Measurements from ENCODE around the gene CACNB2. TPM values are rescaled to one million over a fixed set of nuclear protein-coding genes. Genes with fewer than 3 reads are reported as not detected.

The CACNB2 gene
- total RNA-seq, 1 donor from 2014 or later = 3.5 TPM

- Mint-ChIP-seq H3K4me3 (no peak overlapping the region), H3K27me3 (ENCODE audit: insufficient read depth, low read depth) (no peaks in the 10 kb centered on the region), H3K4me1 (peaks cover 7% of the 10 kb centered on the region), H3K27ac (no peak overlapping the region), H3K9me3 (no peaks in the 10 kb centered on the region), H3K36me3 (no peaks in the 10 kb centered on the region)
- no peaks in the 10 kb centered on the region for H4K20me1 ChIP-seq (ENCODE audit: low read depth)
- H3K27me3 ChIP-seq = no peaks in the 10 kb centered on the region
- no peak overlapping the region for H3K4me3 ChIP-seq
- H3K36me3 ChIP-seq = no peaks in the 10 kb centered on the region
- no peak for TF ChIP-seq EZH2 (IDR thresholded peaks at IDR 0.05)
- no peak for TF ChIP-seq EZH2phosphoT487 (IDR thresholded peaks at IDR 0.05)
- TF ChIP-seq CTCF (IDR thresholded peaks at IDR 0.05) = no peak
- no peak overlapping the region for H2AFZ ChIP-seq (replicated peaks)
- H3K9me3 ChIP-seq (ENCODE audit: low read depth) = no peaks in the 10 kb centered on the region
- H3K4me1 ChIP-seq = peaks cover 14% of the 10 kb centered on the region
- H3K9ac ChIP-seq = no peak overlapping the region
- no peak for DNase-seq (ENCODE audit: low spot score)
- H3K79me2 ChIP-seq (ENCODE audit: low read depth) = no peaks in the 10 kb centered on the region
- no peak overlapping the region for H3K4me2 ChIP-seq
- H3K27ac ChIP-seq = no peak overlapping the region
- no peaks in the 10 kb centered on the region for H3F3A ChIP-seq (ENCODE audit: low read depth)
Observed at GRCh38 chr10:18133046-18133445, 7.2 kb upstream of the CACNB2 start.

GRCh38 chr10:18134509-18134908 is 5.7 kb upstream of the CACNB2 start:
- Histone ChIP-seq H3K9me3 (ENCODE audit: low read depth) (no peaks in the 10 kb centered on the region), H3K9ac (no peak overlapping the region), H3K27me3 (peaks cover 4% of the 10 kb centered on the region), H3K4me2 (no peak overlapping the region), H3K36me3 (no peaks in the 10 kb centered on the region), H3K79me2 (ENCODE audit: low read depth) (no peaks in the 10 kb centered on the region), H3K4me1 (peaks cover 14% of the 10 kb centered on the region), H4K20me1 (ENCODE audit: low read depth) (no peaks in the 10 kb centered on the region), H2AFZ (replicated peaks) (peak overlapping the region; percentile 22), H3K27ac (no peak overlapping the region), H3K4me3 (no peak overlapping the region), H3F3A (ENCODE audit: low read depth) (peaks cover under 1% of the 10 kb centered on the region)
- TF ChIP-seq EZH2 (IDR thresholded peaks at IDR 0.05) (no peak), EZH2phosphoT487 (IDR thresholded peaks at IDR 0.05) (no peak), CTCF (IDR thresholded peaks at IDR 0.05) (no peak)
- H3K27me3 Mint-ChIP-seq (ENCODE audit: insufficient read depth, low read depth) = peaks cover 4% of the 10 kb centered on the region
- no peak overlapping the region for H3K27ac Mint-ChIP-seq
- no peaks in the 10 kb centered on the region for H3K9me3 Mint-ChIP-seq
- H3K4me3 Mint-ChIP-seq = no peak overlapping the region
- no peak for DNase-seq (ENCODE audit: low spot score)
- H3K36me3 Mint-ChIP-seq = no peaks in the 10 kb centered on the region
- peaks cover 7% of the 10 kb centered on the region for H3K4me1 Mint-ChIP-seq

- Mint-ChIP-seq H3K27ac (no peak overlapping the region), H3K4me1 (peaks cover 9% of the 10 kb centered on the region), H3K36me3 (no peaks in the 10 kb centered on the region), H3K4me3 (no peak overlapping the region), H3K27me3 (ENCODE audit: insufficient read depth, low read depth) (peaks cover 7% of the 10 kb centered on the region), H3K9me3 (no peaks in the 10 kb centered on the region)
- H3K9me3 ChIP-seq (ENCODE audit: low read depth) = no peaks in the 10 kb centered on the region
- H3K4me1 ChIP-seq = peaks cover 15% of the 10 kb centered on the region
- TF ChIP-seq EZH2 (IDR thresholded peaks at IDR 0.05) (no peak), EZH2phosphoT487 (IDR thresholded peaks at IDR 0.05) (no peak)
- no peaks in the 10 kb centered on the region for H3K36me3 ChIP-seq
- peaks cover 2% of the 10 kb centered on the region for H3F3A ChIP-seq (ENCODE audit: low read depth)
- H3K4me3 ChIP-seq = no peak overlapping the region
- DNase-seq (ENCODE audit: low spot score) = no peak
- peaks cover 8% of the 10 kb centered on the region for H3K27me3 ChIP-seq
- H3K79me2 ChIP-seq (ENCODE audit: low read depth) = no peaks in the 10 kb centered on the region
- no peak overlapping the region for H3K4me2 ChIP-seq
- H3K9ac ChIP-seq = no peak overlapping the region
- H3K27ac ChIP-seq = no peak overlapping the region
- H4K20me1 ChIP-seq (ENCODE audit: low read depth) = no peaks in the 10 kb centered on the region
- peak overlapping the region; percentile 22 for H2AFZ ChIP-seq (replicated peaks)
Observed at GRCh38 chr10:18134921-18135320, 5.3 kb upstream of the CACNB2 start.

GRCh38 chr10:18136073-18136791 is 4.0 kb upstream of the CACNB2 start:
- H3K79me2 ChIP-seq (ENCODE audit: low read depth) = no peaks in the 10 kb centered on the region
- Mint-ChIP-seq H3K36me3 (no peaks in the 10 kb centered on the region), H3K4me1 (peaks cover 9% of the 10 kb centered on the region), H3K9me3 (no peaks in the 10 kb centered on the region), H3K27ac (no peak overlapping the region), H3K4me3 (no peak overlapping the region), H3K27me3 (ENCODE audit: insufficient read depth, low read depth) (peaks cover 11% of the 10 kb centered on the region)
- H3K9ac ChIP-seq = no peak overlapping the region
- peak overlapping the region; percentile 45 for H3K4me2 ChIP-seq
- H3K27ac ChIP-seq = no peak overlapping the region
- H3K27me3 ChIP-seq = peaks cover 19% of the 10 kb centered on the region
- H3F3A ChIP-seq (ENCODE audit: low read depth) = peaks cover 2% of the 10 kb centered on the region
- TF ChIP-seq CTCF (IDR thresholded peaks at IDR 0.05) (no peak), EZH2 (IDR thresholded peaks at IDR 0.05) (no peak), EZH2phosphoT487 (IDR thresholded peaks at IDR 0.05) (no peak)
- H3K4me3 ChIP-seq = no peak overlapping the region
- H3K36me3 ChIP-seq = no peaks in the 10 kb centered on the region
- H2AFZ ChIP-seq (replicated peaks) = peak overlapping the region; percentile 14
- H3K9me3 ChIP-seq (ENCODE audit: low read depth) = no peaks in the 10 kb centered on the region
- peaks cover 16% of the 10 kb centered on the region for H3K4me1 ChIP-seq
- H4K20me1 ChIP-seq (ENCODE audit: low read depth) = no peaks in the 10 kb centered on the region
- DNase-seq (ENCODE audit: low spot score) = peak; percentile 45

All from neural progenitor cell (in vitro differentiated cells).